GM19238 (cell line): ENCODE measurements around the gene HTR2A.

Experiments used
- DNase-seq: peaks from one replicate; pipeline ENCODE4 v3.0.0; 2011; ENCODE audit warnings: low spot score; ENCODE audit not compliant: insufficient read length

HTR2A gene

DNA sequence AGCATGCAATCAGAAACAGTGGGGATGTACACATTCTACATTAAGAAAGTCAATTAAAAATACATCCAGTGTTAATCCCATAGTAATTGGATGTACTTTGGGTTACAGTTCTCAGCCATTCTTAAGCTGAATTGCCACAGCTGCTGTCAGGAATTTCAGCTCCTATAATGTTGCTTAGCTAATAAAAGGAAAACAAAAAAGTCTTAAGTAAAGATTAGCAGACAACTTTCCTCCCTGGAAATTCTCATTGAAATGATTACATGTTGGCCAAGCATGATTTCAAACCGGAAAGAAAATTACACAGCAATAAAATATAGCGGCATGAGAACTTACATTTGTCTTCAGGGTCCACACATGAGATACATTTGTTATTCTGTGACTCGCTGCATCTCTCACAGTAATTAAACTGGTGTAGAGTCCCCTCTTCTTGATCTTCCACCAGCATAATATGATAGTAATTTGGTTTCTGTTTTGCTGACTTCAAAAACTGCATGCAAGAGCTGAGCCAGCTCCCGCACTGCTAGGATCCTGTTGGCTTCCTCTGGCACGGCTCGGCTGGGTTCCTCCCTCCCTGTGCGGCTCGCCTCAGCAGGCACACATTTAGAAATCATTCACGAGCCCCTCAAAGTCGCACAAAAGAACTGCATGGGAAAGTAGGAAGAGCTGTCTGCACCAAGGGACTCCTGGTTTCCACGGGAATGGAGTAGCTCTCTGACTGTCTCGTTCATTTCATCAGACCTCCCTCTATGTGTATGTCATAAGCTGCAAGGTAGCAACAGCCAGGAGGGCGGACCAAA lies at the start of gene HTR2A:
HTR2A (minus strand) TSS at position 713 of the 797 bp plus-strand sequence. CDS start 1,147 bp downstream, outside the sequence.
- DNase-seq: no peak

DNA sequence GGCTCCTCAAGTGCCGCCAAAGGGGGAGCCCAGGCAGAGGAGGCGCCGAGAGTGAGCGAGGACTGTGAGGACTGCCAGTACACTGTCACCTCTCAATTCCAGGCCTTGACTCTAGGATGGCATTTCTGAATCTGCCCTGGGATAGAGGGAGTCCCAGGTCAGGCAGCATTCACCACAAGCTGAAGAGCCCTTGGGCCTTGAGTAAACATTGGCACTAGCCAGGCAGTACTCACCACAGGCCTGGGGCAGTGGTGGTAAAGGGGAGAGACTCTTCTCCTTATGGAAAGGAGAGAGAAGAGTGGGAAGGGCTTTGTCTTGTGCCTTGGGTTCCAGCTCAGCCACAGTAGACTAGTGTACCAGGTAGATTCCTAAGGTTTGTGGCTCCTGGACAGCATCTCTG lies 39.7 kb upstream of the HTR2A start:
- no peak for DNase-seq

DNA sequence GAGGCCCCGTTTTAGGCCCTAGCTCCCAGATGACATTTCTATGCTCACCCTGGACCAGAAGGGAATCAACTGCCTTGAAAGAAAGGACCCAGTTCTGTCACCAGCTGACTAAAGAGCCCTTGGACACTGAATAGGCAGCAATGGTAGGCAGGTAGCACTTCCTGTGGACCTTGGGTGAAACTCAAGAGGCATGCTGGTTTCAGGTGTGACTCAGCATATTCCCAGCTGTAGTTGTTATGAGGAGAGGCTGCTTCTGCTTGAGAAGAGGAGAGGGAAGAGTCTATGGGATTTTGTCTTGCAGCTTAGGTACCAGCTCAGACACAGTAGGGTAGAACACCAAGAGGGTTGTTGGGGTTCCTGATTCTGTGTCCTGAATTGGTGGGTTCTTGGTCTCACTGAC lies 37.9 kb upstream of the HTR2A start:
- DNase-seq: no peak

DNA sequence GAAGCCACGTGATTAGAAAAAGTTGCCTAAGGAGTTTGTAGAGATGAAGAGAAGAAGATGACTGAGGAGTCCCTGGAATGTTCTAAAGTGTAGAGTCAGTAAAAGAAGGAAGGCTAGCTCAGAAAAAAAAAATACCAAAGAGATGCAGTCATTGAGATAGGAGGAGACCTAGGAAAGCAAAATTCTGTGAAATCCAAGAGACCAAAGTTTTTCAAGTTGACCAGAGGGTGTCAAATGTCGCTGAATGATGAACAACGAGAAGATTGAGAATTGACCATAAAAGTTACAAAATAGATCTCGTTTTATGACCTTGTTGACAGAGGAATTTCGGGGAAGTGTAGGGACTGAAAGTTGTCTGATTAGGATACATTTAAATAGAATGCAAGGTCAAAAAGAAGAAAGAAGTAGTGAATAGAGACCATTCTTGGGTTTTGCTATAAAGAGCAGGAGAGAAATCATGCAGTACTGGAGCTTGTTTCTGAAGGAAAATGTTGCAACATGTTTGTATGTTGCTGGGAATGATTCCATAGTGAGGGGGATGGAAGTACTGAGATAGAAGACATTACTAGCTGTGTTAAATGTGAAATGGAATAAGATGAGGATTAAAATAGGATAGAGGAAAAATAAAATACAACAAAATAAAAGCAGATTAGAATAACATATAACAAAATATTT lies 30.2 kb upstream of the HTR2A start:
- no peak for DNase-seq

DNA sequence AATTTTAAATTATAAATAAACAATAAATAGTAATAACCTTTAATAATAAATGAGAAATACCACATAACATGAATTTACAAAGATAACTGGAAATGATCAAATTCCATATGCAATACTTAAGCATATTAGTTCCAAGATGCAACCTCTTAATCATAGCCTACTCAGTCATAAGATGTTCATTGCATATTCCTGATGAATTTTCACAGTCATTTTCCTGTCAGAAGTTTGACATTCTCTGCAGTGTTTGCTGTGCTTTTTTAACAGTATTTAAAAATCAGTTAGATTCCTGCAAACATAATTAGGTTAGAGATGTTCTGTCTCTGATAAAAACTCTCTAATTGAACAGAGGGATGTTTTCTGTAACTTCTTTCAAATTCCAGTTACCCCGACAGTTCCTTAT lies 28.6 kb upstream of the HTR2A start:
- DNase-seq: no peak

DNA sequence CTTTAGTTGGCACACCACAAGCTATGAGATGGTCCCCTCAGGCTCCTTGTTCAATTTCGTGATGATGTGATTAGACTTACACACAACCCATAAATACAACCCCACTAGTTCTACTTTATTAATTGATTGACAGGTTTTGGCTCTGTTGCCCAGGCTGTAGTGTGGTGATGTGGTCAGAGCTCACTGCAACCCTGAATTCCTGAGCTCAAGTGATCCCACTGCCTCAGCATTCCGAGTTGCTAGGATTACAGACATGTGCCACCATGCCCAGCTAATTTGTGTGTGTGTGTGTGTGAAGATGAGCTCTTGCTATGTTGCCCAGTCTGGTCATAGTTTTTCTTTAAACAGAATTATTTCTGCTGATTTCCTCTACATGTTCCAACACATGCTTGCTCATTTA lies 17.5 kb upstream of the HTR2A start:
- DNase-seq: no peak

DNA sequence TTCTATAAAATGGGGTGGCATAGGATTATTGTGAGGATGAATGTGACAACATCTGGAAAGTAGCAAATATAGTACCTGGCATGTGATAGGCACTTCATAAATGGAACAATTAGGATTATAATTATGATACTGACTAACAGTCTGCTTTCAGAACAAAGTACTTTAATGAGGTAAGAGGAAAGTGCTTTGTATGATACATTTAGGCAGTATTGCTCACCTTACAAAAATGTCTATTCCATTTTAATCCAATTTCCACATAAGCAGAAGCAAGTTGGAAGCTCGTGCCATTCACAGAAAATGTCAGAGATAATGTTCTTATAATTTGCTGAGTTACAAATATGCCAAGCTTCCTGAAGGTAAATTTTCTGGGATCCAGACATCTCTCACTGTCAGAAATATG lies 16.9 kb upstream of the HTR2A start:
- no peak for DNase-seq

DNA sequence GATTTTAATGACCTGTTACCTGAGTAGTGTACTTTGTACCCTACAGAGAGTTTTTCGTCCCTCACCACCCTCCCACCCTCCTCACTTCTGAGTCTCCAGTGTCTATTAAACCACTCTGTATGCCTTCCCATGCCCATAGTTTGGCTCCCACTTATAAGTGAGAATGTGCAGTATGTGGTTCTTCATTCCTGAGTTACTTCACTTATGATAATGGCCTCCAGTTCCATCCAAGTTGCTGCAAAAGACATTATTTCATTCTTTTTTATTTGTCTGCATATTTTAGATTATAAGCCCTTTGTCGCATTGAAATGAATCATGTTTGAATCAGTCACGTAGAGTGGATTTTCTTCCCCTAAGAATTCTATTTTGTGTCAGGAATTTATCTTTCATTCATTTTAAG lies 12.2 kb upstream of the HTR2A start:
- no peak for DNase-seq

DNA sequence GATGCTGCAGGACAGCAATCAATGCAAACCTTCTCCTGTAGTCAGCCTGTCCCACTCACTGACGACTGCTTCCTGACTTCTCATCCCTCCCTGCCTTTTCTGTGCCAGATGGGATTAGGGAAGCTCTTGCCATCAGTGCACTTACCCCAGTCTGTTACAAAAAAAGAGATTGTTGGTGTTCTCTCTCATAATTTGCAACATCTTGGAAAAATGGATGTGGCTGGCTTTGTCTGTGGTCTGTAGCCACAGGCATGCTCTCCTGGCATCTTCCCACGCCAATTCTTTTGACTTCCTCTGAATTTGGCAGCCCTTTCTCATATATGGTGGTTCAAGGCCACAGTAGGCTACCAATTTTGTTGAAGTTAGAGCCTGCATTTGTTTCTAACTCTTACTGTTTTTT lies 11.6 kb upstream of the HTR2A start:
- DNase-seq: no peak

DNA sequence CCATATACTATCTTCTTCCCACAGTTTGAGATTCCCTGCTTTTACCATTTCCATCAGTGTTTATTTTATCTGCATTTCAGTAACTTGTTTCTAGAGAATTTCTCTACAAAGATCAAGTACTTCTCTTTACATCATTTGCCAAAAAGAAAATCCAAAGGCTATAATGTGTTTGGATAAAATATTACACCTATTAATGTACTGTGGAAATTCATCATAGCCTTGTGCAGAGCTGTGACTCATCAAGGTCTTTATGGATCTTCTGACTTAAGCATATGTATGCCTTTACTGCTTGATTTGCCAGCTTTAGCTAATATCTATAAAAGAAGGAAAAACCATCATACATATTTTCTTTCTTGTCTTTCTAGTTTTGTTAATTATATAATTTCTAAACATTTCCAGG lies 9.6 kb upstream of the HTR2A start:
- DNase-seq: no peak

DNA sequence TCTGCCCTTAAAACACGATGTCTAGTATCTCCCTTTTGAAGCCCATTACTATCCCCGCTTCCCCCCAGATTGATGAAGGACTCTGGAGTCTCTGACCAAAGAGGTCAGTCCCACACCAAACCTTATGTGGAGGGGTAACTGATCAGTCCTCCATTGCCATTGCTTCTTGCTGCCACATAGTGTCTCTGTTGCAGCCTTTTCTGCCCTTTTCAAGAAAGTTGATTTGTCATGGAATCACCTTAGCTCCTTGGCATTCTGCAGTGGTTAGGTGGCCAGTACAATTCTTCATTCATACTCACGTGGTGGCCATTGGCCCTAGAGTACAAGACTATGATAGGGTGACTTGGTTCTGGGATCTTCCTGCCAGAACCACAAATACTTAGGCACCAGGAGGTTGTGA lies 8.4 kb upstream of the HTR2A start:
- no peak for DNase-seq

DNA sequence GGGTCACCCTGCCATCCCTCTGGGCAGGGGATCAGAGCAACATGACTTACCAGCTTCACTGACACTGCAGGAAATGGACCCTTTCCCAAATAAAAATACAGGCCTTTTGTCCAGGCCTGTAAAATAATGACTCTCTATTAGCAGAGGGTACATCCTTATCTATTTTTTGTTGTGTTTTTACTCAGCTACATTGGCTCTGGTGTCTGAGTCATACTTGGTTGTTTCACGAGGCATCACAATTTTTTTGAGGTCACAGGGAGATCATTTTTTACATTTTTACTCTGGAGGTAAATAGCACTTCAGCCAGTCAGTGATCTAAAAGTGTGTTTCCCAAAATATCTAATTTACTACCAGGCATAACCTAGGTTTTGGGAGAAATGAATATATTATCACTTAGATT lies 6.9 kb upstream of the HTR2A start:
- no peak for DNase-seq

DNA sequence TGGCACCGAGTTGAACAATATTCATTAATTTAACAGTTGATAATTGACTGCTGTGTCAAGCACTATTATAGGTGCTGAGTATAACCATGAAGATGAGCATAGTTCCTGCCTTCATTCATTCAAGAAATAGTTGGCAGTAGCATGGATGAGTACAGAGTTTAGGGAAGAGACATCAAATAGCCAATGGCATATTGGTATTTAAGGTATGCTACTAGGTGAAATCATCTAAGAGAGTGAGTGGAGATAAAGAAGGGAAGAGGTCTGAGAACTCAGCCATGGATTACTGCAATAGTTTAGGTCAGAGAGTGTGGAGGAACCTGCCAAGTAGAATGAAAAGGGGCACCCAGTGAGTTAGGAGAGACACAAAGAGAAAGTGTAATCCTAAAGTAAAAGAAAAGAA lies 4.9 kb upstream of the HTR2A start:
- no peak for DNase-seq

DNA sequence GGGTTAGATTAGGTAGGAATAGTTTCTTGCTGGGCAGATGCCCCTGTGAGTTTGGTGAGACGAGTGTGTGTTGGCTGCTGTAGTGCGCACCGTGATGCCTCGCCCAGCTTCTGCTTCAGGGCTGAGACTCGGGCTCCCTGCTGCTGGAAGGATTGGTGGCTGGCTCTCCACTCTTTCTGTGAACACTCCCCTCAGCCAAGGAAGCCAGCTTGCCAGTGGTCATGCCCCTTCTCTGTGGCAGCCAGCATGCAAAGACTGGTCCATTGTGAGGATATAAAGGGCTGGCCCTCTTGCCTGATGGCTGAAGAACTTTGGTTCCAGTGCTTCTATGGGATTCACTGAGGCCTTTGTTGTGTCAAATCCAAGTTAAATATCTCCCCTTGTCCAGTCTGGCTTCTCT lies 2.9 kb upstream of the HTR2A start:
- no peak for DNase-seq

DNA sequence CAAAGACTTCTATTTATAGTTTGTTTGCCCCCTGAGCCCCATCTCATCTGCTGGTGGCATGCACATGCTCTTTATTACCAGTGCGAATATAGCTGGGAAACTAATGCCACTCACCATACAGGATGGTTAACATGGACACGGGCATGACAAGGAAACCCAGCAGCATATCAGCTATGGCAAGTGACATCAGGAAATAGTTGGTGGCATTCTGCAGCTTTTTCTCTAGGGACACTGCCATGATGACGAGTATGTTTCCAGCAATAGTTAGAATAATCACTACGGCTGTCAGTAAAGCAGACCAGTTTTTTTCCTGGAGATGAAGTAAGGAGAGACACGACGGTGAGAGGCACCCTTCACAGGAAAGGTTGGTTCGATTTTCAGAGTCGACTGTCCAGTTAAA lies 1.5 kb downstream of the HTR2A start:
- DNase-seq: no peak

DNA sequence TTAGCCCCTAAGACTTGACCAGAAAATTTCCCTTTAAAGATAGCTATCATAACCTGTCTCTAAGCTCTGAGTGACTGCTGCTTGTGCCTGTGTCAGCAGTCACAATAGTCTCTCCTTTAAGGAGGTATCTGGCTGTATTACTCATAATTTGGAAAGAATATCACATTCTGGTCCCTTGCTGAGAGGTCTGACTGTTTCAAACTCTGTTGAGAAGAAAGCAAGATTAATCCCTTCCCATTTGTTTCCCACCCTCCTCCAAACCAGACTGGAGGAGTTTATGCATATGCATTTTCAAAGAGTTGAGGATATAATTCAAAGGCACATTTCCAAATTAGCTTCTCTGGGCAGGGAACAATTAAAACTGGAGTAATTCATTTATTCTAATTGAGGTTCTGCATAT lies 2.3 kb downstream of the HTR2A start:
- DNase-seq: no peak

DNA sequence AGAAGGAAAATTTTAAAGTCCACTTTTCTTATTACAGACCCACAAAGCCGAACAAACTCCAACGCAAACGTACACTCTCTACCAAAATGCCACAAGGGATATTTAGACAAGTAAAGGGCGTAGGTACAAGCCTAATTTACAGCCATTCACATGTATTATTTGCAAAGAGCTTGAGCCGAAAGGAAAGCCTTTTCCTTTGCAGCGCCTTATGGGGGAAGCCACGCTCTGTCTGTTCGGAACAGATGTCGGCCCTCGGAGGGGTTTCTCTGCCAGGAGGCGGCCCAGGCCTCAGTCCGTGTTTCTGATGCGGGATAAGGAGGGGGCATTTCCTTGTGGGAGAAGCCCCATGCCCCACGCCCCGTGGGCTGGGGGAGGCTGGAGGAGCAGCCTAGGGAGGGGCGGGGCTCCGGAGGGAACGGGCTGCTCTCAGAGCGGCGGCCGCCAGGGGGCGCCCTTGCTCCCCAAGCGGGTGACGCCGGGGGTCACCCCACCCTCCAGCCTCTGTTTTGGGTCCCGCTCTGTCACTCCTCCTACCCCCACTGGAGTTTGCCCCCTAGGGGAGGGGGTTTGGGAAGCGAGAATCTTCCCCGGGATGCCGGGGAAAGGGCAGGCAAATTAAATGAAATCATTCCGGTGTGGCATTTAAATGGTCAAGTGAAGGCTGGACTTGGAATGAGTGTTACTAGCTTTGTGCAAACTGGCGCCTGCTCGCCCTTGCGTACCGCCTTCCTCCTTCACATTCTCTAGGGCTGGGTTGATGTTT lies 2.9 kb downstream of the HTR2A start:
- peak; percentile 59 for DNase-seq

DNA sequence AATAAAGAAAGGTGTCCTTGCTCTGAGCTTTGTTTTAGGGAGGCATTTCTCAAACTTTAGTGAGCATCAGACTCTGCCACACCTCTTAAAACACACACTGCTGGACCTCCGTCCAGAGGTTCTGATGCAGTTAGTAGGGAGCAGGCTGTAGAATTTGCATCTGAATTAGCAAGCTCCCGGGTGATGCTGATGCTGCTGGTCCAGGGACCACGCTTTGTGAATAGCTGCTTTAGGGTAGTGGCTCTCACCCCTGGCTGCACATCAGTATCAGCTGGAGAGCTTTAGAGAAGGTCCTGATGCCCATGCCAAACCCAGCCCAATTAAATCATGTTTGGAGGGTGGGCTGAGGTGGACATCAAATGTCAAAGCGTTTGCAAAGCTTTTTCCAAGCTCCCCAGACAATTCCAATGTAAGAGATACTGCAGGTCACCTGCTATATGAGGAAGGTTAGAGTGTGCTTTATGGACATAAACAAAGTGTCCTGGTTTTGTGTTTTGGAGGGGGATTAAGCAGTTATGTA lies 3.6 kb downstream of the HTR2A start:
- DNase-seq: no peak

DNA sequence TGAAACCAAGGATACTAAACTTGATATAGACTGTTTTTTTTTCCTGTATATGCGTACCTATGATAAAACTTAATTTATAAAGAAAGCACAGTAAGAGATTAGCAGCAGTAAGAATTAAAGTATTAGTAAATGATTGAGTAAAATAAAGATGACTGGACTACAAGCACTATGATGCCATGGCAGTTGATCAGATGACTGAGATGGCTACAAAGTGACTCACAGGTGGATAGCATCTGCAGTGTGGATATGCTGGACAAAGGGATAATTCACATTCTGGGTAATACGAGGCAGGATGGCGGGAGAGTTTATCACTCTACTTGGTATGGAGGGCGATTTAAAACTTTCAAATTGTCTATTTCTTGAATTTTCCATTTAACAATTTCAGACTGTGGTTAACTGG lies 11.8 kb downstream of the HTR2A start:
- DNase-seq: no peak

DNA sequence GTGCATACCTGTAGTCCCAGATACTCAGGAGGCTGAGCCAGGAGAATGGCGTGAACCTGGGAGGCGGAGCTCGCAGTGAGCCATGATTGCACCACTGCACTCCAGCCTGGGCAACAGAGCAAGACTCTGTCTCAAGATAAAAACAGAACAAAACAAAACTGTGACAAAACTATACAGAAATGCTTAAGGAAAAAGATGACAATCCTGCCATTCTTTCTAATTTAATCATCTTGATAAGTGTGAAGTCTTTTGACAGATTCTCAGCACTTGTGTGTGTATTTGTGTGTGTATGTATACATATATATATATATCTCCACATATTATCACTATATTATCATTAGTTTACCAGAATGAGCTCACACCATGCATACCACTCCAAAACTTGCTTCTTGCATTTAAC lies 12.3 kb downstream of the HTR2A start:
- no peak for DNase-seq

DNA sequence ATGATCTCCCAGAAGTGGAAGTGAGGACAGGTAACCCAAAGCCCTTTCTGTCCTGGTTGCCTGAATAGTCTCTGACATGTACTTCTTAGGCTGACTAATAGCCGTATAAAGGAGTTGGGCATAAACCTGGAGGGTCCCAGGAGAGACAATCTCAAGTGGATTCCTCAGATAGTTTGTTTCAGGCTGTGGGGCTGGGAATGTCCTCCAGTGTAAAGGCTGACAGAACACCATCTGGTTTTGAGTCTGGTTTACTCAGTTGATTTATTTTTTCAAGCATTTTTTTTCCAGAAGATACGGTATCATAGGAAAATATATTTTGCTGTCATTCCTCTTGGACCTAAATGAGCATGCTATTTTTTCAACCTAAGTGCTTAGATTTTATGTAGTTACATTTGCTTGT lies 15.2 kb downstream of the HTR2A start:
- no peak for DNase-seq

DNA sequence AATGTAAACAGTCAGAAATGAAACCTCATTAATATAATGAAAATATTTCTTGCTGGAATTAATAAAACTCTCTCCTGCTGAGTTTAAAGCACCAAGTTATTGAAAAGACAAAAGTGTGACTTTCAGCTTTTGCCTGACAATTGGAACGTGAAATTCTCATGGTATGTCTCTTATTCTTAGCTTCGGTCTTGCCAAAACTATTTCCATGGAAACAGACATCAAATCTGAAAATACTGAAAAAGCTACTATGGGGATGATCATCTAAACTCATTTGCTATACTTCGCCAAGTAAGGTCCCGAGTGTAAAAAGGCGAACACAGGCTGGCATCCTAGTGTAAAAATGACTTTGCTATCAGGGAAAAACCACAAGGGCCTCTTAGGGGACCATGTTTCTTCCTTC lies 22.8 kb downstream of the HTR2A start:
- DNase-seq: no peak
